Activated CD8-positive, alpha-beta T cell treated with anti-CD3 and anti-CD28 coated beads for 36 hours (primary cell): Measurements from ENCODE around the gene RTN1. TPM values are rescaled to one million over a fixed set of nuclear protein-coding genes. Genes with fewer than 3 reads are reported as not detected.

Experiments
- ATAC-seq: fragments of 200-7000 bp; cut with Tn5 transposase; one replicate; pipeline ENCODE4 v1.10.0; 2021; ENCODE audit warnings: mild to moderate bottlenecking, moderate library complexity
- CTCF ChIA-PET: fragments of 350-600 bp; sonication (Branson Sonifier 250); formaldehyde crosslinking; loops from one replicate; lab custom pipeline; 2021; ENCODE audit warnings: antibody characterized with exemption; lab: Charles Lee
- POLR2A ChIA-PET: fragments of 350-600 bp; sonication (Branson Sonifier 250); formaldehyde crosslinking; loops from one replicate; lab custom pipeline; 2021; ENCODE audit warnings: antibody characterized with exemption; lab: Charles Lee
- DNase-seq: peaks from one replicate; pipeline ENCODE4 v3.0.0-alpha.2; 2020
- H3K27ac Mint-ChIP-seq: one replicate; pipeline ENCODE4 v1.8.0; 2021; ENCODE audit warnings: mild to moderate bottlenecking, mixed read lengths
- H3K27me3 Mint-ChIP-seq: one replicate; pipeline ENCODE4 v1.8.0; 2021; ENCODE audit warnings: mixed read lengths
- H3K36me3 Mint-ChIP-seq: one replicate; pipeline ENCODE4 v1.8.0; 2021; ENCODE audit warnings: low read depth, mixed read lengths
- H3K4me1 Mint-ChIP-seq: one replicate; pipeline ENCODE4 v1.8.0; 2021; ENCODE audit warnings: low read depth, mixed read lengths
- H3K4me3 Mint-ChIP-seq: one replicate; pipeline ENCODE4 v1.8.0; 2021; ENCODE audit warnings: mild to moderate bottlenecking, moderate library complexity, mixed read lengths
- H3K9me3 Mint-ChIP-seq: one replicate; pipeline ENCODE4 v1.8.0; 2021; ENCODE audit warnings: mixed read lengths
- intact Hi-C: fragments of 100-400 bp; cut with micrococcal nuclease; formaldehyde crosslinking; loops from one replicate; pipeline ENCODE4 v1.10.0; 2022
- total RNA-seq, 2 experiments: library from RNA; stranded (reverse); gene quantifications; one replicate each; pipeline ENCODE4 v1.2.3, GENCODE V29; 2021
- TF ChIP-seq, protein P1 (sequence below): fragments of 200-600 bp; IDR thresholded peaks from one replicate; pipeline ENCODE4 v1.8.0; 2022; ENCODE audit warnings: antibody characterized with exemption, mild to moderate bottlenecking

RTN1 gene
- total RNA-seq, 2 experiments from 2014 or later: not detected

DNA sequence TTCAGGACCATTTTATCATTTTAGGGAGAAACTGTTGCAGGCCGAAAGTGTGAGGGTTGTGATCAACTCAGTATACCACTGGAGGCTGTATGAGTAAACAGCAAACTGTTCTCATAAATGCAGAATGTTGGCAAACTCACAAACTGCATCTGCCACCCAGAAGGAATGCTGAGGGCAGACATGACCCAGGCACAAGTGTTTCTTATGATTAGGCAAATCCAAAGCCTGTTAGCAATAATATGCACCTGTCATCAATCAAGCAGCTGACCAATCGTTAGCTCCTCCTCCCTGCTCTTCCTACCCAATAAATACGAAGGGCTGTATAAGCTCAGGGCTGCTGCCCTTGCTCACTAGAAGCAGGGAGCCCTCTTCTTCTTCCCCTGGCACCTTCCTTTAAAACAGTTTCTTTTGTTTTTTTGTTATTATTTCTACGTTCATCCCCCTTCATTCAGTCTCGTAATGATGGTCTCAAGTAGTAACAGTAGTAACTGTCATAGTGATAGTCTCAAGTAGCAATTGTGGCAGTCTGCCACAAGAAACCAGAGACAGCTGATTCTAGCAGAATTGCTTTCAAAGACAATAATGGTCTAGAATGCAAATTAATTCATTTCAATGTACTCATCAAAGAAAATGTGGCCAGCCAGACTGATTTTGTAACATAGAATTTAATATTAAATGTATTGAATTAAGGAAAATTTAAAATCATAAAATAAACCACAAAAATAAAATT lies 278.8 kb downstream of the RTN1 start:
- Mint-ChIP-seq H3K4me3 (no peak overlapping the region), H3K36me3 (no peaks in the 10 kb centered on the region), H3K4me1 (peaks cover 2% of the 10 kb centered on the region), H3K9me3 (peaks cover 3% of the 10 kb centered on the region), H3K27me3 (peaks cover 4% of the 10 kb centered on the region), H3K27ac (no peak overlapping the region)
- intact Hi-C loops: no loop called here
- ChIA-PET POLR2A (no interaction called here), CTCF (interaction anchor here (1.5 kb wide), 1 partner anchor 15 kb away, joined by 6 read pairs; the partner anchor contains the start of gene CCDC175)
- ATAC-seq: no peak
- TF ChIP-seq, protein P1, sequence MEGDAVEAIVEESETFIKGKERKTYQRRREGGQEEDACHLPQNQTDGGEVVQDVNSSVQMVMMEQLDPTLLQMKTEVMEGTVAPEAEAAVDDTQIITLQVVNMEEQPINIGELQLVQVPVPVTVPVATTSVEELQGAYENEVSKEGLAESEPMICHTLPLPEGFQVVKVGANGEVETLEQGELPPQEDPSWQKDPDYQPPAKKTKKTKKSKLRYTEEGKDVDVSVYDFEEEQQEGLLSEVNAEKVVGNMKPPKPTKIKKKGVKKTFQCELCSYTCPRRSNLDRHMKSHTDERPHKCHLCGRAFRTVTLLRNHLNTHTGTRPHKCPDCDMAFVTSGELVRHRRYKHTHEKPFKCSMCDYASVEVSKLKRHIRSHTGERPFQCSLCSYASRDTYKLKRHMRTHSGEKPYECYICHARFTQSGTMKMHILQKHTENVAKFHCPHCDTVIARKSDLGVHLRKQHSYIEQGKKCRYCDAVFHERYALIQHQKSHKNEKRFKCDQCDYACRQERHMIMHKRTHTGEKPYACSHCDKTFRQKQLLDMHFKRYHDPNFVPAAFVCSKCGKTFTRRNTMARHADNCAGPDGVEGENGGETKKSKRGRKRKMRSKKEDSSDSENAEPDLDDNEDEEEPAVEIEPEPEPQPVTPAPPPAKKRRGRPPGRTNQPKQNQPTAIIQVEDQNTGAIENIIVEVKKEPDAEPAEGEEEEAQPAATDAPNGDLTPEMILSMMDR: no peak
- no peak for DNase-seq

DNA sequence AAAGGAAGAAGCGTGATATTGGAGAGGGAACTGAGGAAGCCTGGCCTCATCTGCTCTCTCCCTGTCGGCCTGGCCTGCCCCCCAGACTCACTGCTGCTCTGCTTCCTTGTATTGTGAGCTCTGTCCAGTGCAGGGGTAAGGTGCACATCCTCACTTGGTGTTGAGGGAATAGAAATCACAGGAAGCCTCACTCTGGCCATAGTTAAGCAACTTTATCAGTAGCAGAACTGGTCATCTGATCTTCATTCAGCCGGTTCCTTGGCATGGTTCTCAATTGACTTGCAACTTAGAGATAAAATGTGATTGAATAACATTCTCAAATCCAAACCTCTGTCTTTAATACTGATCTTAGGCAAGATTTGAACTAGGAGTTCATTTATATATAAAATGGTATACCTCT lies 282.5 kb downstream of the RTN1 start:
- H3K4me3 Mint-ChIP-seq: no peak overlapping the region
- H3K9me3 Mint-ChIP-seq: peaks cover 3% of the 10 kb centered on the region
- DNase-seq (no peak), ATAC-seq (no peak)
- TF ChIP-seq, protein P1: no peak
- ChIA-PET CTCF (interaction anchor here (1.0 kb wide), 1 partner anchor 12 kb away, joined by 3 read pairs; the partner anchor contains the start of gene CCDC175), POLR2A (no interaction called here)
- no peaks in the 10 kb centered on the region for H3K36me3 Mint-ChIP-seq
- peaks cover 6% of the 10 kb centered on the region for H3K4me1 Mint-ChIP-seq
- intact Hi-C loops: no loop called here
- H3K27me3 Mint-ChIP-seq: no peaks in the 10 kb centered on the region
- H3K27ac Mint-ChIP-seq: no peak overlapping the region

DNA sequence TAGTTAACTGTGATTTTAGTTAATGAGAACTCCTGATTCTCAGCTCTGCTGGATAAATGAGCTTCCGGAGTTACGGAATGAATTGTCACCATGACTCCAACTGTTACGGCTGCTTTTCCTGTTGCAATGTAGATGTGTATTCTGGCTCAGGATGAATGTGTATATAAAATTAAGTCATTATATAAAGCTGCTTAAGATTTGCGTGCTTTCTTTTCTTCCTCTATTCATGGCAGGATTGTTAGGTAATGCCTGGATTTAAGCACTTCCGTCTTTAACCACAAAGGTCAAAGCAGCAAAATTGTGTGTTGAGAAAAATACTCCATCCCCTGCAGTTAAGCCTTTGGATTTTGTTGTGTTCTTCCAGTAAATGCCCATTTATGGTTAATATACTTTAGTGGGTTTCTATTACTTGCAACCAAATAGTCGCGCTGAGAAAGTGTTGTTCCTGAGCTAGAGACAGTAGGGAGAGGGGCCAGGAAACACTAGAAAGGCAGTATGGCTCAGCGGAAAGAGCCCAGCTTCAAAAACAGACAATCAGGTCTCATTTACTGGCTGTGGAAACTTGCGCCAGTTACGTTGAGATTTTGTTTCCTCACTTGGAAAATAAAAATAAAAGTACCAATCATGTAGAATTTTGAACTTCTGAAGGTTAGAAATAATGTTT lies 284.6 kb downstream of the RTN1 start:
- no peak for ATAC-seq
- Mint-ChIP-seq H3K27ac (no peak overlapping the region), H3K4me3 (peak overlapping the region; percentile 26), H3K27me3 (peaks cover 2% of the 10 kb centered on the region), H3K9me3 (no peaks in the 10 kb centered on the region), H3K4me1 (peaks cover 6% of the 10 kb centered on the region), H3K36me3 (no peaks in the 10 kb centered on the region)
- ChIA-PET CTCF (interaction anchor here (0.6 to 2.2 kb wide), 5 partner anchors 8 to 134 kb away, joined by 3 to 15 read pairs (median 4); partner anchors contain the start of gene CCDC175), POLR2A (no interaction called here)
- TF ChIP-seq, protein P1: no peak
- no peak for DNase-seq
- intact Hi-C loops: no loop called here

DNA sequence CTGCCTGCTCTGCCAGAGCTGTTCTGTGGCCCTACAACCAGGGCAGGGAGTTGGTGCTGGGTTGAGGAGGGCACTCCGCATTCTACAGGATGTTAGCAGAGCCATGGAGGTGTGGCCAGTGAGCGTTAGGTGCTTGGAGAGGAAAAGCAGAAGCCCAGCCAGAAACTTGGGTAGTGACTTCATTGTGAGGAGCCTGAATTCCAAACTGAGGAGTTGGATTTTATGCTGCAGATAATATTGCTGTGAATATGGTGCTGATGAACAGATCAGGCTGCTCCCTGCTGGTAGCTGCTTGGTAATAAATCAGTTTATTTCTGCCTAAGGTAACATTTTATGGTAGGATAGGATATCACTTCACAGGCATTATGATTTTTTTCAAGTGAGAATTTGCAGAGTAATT lies 286.8 kb downstream of the RTN1 start:
- Mint-ChIP-seq H3K4me1 (peaks cover 6% of the 10 kb centered on the region), H3K9me3 (no peaks in the 10 kb centered on the region), H3K4me3 (no peak overlapping the region), H3K27me3 (peaks cover 4% of the 10 kb centered on the region), H3K27ac (no peak overlapping the region), H3K36me3 (no peaks in the 10 kb centered on the region)
- POLR2A ChIA-PET: no interaction called here
- TF ChIP-seq, protein P1: no peak
- intact Hi-C loops: no loop called here
- CTCF ChIA-PET: interaction anchor here (0.9 to 1.2 kb wide), 3 partner anchors 10 to 140 kb away, joined by 3 to 4 read pairs (median 3); no protein-coding TSS in a partner anchor
- DNase-seq: no peak
- ATAC-seq: no peak
